ENCODE results near the gene MELTF. TPM values are rescaled to one million over a fixed set of nuclear protein-coding genes. Genes with fewer than 3 reads are reported as not detected.

MELTF gene
- total RNA-seq, 1 experiment from 2014 or later = 9.2 TPM

DNA sequence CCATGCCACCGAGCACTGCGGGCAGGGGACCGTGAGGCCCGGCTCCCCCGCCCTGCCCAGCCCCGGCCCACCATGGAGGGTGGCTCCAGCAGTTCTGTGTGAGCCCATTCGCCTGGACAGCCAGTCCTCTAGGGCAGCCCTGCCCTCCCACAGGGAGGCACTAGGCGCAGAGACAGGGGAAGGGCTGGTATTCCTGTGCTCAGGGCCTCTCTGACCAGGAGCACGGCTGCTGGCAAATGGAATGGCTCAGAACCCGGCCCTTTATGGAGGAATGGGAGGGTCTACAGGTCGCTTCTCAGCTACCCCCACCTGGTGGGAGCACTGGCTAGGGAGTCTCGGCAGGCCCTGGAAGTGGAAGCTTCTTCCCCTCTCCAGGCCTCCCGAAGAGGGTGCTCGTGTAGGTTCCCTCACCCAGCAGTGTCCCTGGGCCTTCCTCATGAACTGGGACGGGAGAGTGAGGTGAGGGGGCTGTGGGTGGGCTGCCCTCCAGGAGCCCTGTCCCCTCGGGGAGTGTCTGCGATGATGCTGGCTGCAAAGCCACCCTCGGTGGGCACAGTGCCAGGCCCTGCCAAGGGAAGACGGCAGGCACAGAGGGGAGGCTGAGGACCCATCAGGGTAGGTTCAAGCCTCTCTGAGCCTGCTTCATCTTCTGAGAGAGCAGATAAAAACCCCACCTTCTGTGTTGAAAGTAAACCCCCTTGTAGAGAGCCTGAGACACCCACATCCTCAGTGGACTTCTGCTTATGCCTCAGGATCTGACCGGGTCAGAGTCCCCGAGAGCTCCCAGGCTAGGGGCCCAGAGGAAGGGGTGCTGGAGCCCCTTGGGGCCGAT, 1.5 kb downstream of the MELTF start:
- no peaks in the 10 kb centered on the region for H3K79me1 ChIP-seq (ENCODE audit: insufficient read depth, low read depth, low read length, poor library complexity, severe bottlenecking)
- H3K23me2 ChIP-seq (ENCODE audit: insufficient read length, low read depth, low read length, poor library complexity, severe bottlenecking) = no peaks in the 10 kb centered on the region
- no peak overlapping the region for H2BK15ac ChIP-seq (ENCODE audit: low read depth, low read length)
- H3K9me3 ChIP-seq (ENCODE audit: control insufficient read depth, low read depth, low read length) = no peaks in the 10 kb centered on the region
- H4K8ac ChIP-seq (replicated peaks; ENCODE audit: insufficient read length, low read depth, low read length) = no peak overlapping the region
- H2BK12ac ChIP-seq (ENCODE audit: insufficient read length, low read depth, low read length) = no peak overlapping the region
- H3K18ac ChIP-seq (ENCODE audit: insufficient read length, low read depth, low read length) = no peak overlapping the region
- H3K4me3 Mint-ChIP-seq = peak overlapping the region; percentile 67 to 85
- H3K23ac ChIP-seq (ENCODE audit: insufficient read length, low read depth, low read length) = no peak overlapping the region
- no peak overlapping the region for H2BK120ac ChIP-seq (ENCODE audit: low read depth, low read length, poor library complexity, severe bottlenecking)
- H2BK20ac ChIP-seq (ENCODE audit: low read depth, low read length, poor library complexity, severe bottlenecking) = no peak overlapping the region
- no peak overlapping the region for H3K56ac ChIP-seq (ENCODE audit: insufficient read length, low read depth, low read length)
- no peaks in the 10 kb centered on the region for H3K9me3 Mint-ChIP-seq
- no peak overlapping the region for H3K14ac ChIP-seq (ENCODE audit: insufficient read depth, low read length)
- no peak overlapping the region for H3T11ph ChIP-seq (ENCODE audit: low read length)
- H3K4me2 ChIP-seq (ENCODE audit: insufficient read depth, insufficient read length, low read length) = no peak overlapping the region
- no peak overlapping the region for H3K27ac ChIP-seq (ENCODE audit: insufficient read length, low read depth, low read length)
- no peaks in the 10 kb centered on the region for H4K20me1 ChIP-seq (ENCODE audit: control insufficient read depth, insufficient read depth, insufficient read length)
- H3K9ac ChIP-seq (ENCODE audit: extremely low read depth, insufficient read length, low read length) = no peak overlapping the region
- TF ChIP-seq, protein P1, sequence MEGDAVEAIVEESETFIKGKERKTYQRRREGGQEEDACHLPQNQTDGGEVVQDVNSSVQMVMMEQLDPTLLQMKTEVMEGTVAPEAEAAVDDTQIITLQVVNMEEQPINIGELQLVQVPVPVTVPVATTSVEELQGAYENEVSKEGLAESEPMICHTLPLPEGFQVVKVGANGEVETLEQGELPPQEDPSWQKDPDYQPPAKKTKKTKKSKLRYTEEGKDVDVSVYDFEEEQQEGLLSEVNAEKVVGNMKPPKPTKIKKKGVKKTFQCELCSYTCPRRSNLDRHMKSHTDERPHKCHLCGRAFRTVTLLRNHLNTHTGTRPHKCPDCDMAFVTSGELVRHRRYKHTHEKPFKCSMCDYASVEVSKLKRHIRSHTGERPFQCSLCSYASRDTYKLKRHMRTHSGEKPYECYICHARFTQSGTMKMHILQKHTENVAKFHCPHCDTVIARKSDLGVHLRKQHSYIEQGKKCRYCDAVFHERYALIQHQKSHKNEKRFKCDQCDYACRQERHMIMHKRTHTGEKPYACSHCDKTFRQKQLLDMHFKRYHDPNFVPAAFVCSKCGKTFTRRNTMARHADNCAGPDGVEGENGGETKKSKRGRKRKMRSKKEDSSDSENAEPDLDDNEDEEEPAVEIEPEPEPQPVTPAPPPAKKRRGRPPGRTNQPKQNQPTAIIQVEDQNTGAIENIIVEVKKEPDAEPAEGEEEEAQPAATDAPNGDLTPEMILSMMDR (conservative IDR thresholded peaks at IDR 0.05) = no peak
- no peak overlapping the region for H3K27ac Mint-ChIP-seq
- H3K4ac ChIP-seq (ENCODE audit: low read depth, low read length) = no peak overlapping the region
- no peak overlapping the region for H2BK5ac ChIP-seq (ENCODE audit: insufficient read length, low read length)
- H3K27me3 Mint-ChIP-seq (ENCODE audit: low read depth) = peaks cover 35% of the 10 kb centered on the region
- H3K79me2 ChIP-seq (ENCODE audit: insufficient read depth, low read length) = no peaks in the 10 kb centered on the region
- WGBS (ENCODE audit: extremely low coverage, insufficient read length, low lambda C conversion rate) = no CpG with 5 or more reads among the region's 22 CpGs
- H2AK5ac ChIP-seq (ENCODE audit: insufficient read length, low read length) = no peak overlapping the region
- no peak for DNase-seq
- H2AFZ ChIP-seq (ENCODE audit: low read length) = no peak overlapping the region
- peaks cover 6 to 12% of the 10 kb centered on the region in 2 experiments for H3K4me1 Mint-ChIP-seq
- no peak overlapping the region for H4K5ac ChIP-seq (ENCODE audit: insufficient read length, low read depth, low read length)
- H3K4me1 ChIP-seq (ENCODE audit: insufficient read depth, low read length) = no peaks in the 10 kb centered on the region; the same call in 1 of the 2 replicates
- H3K27me3 ChIP-seq (ENCODE audit: insufficient read depth, low read length) = no peaks in the 10 kb centered on the region; the same call in 1 of the 2 replicates
- H4K91ac ChIP-seq (ENCODE audit: insufficient read length, low read depth, low read length) = no peak overlapping the region
- peaks cover 0 to 7% (median 0%) of the 10 kb centered on the region in 3 experiments; a peak in 1 of 7 replicates for H3K36me3 Mint-ChIP-seq (ENCODE audit: insufficient read depth in 1 of 3, low read depth in 3 of 3)

Data from H9 (cell line).